GM15510 (cell line): ENCODE measurements around the gene CHCHD3.

Experiments used
- POLR2A ChIP-seq: IDR thresholded peaks from 3 replicates; pipeline ENCODE4 v1.6.1; 2011; ENCODE audit warnings: borderline replicate concordance; ENCODE audit not compliant: insufficient read length; ENCODE audit errors: extremely low read depth

The CHCHD3 gene

DNA sequence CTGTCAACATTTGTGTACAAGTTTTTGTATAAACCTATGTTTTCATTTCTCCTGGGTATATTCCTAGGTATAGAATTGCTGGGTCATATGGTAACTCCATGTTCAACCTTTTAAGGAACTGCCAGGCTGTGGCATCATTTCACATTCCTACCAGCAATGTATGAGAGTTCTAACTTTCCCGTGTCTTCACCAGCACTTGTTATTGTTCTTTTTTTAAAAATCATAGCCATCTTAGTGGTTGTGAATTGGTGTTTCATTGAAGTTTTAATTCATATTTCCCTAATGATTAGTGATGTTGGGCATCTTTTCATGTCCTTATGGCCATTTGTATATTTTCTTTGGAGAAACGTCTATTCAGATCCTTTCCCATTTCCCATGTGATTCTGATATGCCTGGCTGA is 312.6 kb downstream of the CHCHD3 start:
- no peak for TF ChIP-seq POLR2A

DNA sequence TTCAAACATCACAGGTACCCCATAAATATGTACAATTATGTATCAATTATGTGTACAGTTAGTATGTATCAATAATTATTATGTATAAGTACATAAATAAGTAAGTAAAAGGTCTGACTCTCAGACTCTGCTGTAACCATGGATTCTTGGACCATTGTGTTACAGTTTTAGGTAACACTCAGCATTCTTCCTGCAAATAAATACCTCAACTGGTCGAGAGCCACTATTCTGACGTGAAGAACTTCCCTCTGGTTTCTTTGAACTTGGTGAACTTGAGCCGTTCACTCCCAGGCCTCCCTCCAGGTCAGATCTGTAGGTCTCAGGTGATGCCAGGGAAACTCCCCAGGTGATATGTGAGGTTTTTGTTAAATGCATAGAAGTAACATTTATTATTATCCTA is 313.8 kb downstream of the CHCHD3 start:
- TF ChIP-seq POLR2A = no peak

DNA sequence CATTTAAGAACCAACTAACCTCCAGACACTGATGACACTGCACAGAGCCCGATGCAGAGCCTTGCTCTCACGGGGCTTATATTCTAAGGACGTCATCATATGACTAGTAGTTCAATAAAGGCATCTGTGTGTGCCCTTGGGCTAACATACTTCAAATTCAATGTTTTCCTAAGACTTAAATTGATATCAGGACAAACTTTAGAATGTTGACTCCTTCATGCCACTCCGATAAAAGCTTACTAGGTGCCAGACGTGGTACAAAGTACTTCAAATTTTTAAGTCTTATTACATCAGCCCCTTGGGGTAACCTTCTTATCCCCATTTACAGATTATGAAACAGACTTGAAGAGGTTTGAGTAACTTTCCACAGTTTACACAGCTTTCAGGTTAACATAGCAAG is 314.5 kb downstream of the CHCHD3 start:
- no peak for TF ChIP-seq POLR2A

DNA sequence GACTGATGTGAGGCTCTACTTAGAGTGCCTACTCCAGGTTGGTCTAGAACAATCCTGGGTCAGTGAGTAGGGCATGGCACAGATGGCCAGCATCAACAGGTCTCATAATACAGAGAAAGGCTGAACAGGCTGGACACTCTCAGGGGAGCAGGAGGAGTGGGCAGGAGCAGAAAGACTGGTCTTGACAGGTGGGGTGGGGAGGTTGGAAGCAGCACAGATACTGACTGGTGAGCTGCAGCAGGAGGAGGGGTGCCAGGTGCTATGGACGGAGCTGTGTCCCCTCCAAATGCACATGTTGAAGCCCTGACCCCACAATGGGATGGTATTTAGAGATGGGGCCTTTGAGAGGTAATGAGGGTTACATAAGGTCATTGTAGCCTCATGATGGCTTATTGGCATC is 315.2 kb downstream of the CHCHD3 start:
- no peak for TF ChIP-seq POLR2A

DNA sequence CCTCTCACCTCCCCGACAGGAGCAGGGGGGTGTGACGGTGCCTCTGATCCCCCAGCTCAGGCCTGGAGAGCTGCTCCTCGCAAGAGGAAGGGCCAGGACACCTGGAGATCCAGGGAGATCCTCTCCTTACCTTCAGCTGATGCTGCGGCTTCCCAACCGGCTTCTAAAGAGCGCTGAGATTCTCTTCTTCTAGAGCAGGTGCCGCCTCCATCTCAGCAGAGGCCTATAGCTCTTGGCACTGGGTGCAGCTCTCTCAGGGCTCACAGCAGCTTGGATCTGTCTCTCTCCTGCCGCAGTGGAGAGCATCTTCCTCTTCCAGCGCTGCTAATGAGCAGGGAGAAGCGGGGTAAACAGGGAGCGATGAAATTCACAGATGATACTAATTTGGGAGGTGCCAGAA is 316.0 kb downstream of the CHCHD3 start:
- no peak for TF ChIP-seq POLR2A

DNA sequence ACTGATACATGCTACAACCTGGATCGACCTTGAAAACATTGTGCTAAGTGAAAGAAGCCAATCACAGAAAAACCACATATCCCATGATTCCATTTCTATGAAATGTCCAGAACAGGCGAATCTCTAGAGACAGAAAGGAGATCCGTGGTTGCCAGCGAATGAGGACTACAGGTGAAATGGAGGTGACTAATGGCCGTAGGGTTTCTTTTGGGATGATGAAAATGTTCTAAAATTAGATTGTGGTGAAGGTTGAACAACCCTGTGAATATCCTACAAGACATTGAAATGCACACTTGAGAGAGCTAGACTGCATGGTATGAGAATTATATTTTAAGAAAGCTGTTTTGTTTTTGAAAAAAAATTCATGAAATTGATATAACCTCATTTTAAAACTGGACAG is 317.1 kb downstream of the CHCHD3 start:
- no peak for TF ChIP-seq POLR2A

DNA sequence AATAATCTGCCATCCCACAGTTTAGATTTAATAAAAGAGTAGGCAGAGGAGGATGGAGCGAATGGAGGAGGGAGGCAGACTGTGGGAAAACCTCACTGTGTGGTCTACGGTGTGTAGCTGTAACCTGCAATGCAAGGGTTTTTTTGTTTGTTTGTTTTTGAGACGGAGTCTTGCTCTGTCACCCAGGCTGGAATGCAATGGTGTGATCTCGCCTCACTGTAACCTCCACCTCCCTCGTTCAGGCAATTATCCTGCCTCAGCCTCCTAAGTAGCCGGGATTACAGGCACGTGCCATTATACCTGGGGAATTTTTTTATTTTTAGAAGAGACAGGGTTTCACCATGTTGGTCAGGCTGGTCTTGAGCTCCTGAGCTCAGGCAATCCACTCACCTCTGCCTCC is 321.0 kb downstream of the CHCHD3 start:
- TF ChIP-seq POLR2A = no peak

DNA sequence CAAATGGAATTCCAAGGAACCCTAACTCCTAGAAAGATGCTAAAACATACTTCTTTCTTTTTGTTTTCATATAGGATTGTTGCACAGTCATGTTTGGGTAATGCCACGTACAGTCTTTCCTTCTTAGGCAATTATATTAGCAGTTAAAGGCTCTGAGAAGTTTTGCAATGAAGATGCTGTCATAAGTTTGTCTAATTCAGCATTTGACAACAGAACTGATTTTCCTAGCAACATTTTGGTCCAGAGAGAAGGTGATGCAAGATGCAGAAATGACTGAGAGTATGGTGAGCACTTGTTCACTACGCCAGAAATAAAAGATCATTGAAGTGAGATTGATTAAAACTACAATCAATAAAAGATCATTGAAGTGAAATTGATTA is 321.7 kb downstream of the CHCHD3 start:
- no peak for TF ChIP-seq POLR2A

DNA sequence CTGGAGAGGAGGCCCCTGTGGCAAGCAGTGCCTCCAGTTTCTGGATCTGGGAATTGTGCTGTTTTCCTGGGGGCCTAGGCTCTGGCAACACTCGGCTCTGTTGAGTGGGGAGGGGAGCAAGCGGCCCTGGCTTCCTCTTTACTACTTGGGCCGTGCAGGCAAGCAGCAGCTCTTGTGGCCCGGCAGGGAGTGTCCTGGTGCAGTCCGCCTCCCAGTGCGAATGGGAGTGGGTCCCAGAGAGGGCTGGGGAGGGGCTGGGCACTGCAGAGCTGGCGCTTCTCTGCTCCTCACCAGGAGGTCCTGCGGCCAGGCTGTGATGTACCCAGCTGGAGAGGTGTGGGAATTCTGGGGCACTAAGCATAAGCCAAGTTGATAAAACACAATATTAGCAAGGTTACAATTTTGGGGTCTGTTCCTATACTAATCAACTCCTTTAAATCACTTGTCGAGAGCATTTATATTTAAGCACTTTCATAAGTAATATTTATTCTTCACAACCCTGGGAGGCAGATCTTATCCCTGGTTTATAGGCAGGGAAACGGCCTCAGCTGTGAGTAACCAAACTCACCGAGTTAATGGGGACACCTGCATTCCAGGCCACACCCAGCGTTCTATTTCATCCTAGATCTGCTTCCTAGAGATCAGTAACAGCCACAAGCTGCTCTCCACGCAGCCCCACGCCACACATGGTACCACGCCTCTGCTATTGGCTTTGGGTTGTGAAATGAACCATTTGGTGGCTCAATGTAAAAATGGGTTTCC is 322.2 kb downstream of the CHCHD3 start:
- no peak for TF ChIP-seq POLR2A

DNA sequence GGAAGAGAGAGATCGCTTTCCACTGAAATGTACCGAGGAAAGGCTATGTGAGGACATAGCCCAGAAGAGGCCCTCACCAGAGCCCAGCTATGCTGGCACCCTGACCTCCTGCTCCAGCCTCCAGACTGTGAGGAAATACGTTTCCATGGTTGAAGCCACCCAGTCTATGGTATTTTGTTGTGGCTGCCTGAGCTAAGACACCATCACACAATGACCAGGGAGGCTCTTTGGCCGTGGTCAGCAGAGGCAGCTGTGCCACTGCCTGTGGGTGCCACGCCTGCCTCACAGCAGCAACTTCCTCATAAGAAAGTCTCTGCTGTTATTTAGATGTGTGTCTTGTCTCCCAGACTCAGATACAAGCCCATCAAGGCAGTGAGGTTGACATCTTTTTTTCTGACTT is 322.9 kb downstream of the CHCHD3 start:
- no peak for TF ChIP-seq POLR2A

DNA sequence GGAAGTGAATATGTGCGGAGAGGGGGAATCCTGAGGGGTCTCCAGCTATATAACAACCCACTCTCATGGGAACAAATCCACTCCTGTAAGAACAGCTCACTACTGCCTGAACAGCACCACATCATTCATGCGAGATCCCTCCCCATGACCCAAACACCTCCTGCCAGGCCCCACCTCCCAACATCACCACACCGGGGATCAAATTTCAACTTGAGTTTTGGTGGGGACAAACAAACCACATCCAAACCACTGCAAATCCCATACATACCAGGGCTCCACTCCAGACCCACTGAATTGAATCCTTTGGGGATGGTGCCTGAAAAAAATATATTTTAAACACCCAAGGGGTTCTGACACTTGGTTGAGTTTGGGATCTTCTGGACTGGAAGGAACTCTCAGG is 324.1 kb downstream of the CHCHD3 start:
- TF ChIP-seq POLR2A = no peak

DNA sequence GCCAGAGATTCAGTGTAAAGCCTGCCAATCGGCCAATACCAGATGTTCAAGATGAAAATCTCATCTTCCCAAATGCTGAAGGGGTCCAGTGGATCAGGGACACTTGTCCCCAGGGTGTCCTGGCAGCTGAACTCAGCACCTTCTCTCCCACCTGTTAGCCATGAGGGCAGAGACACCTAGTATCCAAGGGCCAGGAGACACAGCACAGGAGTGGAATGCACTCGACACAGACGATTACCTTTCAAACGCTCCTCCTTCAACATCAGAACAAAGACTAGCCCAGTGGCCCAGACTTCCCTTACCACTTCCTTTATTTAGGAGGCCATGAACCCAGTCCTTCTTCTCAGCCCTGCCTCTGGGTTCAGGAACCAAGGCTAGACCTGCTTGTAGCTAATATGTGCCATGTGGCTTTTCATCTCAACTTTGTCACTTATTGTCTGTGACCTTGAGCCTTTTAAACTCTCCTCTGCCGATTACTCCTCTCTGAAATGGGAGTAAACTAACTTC is 325.4 kb downstream of the CHCHD3 start:
- no peak for TF ChIP-seq POLR2A

DNA sequence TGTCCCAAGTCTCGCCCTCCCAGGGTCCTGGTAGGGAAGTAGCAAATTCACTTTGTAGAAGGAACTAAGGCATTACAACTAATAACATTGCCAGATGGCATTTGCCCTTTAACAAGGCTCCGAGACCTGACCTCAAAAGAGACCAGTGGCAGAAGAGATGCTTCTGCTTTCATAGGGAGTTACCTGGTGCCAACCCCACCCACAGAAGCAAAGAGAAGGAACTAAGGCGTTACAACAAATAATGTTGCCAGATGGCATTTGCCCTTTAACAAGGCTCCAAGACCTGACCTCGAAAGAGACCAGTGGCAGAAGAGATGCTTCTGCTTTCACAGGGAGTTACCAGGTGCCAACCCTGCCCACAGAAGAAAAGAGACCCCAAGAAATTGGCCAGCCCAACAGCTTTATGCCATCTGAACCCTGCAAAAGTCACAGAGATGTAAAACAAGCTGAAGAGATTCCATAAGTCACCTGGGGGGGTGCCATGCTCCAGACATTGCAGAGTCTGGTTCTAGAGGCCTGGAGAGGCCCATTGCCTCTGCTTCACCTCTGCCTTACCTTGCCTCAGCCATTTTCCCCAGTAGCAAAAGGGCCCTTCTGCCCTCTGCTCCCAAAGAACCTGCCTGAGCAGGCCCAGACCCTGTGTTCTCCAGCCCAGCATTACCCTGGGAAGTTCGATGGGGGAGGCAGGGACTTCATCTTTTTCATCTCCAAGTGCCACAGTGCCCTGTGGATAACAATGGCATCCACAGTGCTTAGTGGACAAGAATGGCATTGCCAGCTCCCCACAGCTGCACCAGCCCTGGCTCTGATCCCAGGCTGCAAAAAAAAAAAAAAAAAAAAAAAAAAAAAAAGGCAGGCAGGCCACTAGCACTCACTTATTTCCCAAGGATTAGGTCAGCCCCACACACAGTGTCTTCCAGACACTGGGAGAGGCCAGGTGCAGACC is 326.1 kb downstream of the CHCHD3 start:
- TF ChIP-seq POLR2A = no peak

DNA sequence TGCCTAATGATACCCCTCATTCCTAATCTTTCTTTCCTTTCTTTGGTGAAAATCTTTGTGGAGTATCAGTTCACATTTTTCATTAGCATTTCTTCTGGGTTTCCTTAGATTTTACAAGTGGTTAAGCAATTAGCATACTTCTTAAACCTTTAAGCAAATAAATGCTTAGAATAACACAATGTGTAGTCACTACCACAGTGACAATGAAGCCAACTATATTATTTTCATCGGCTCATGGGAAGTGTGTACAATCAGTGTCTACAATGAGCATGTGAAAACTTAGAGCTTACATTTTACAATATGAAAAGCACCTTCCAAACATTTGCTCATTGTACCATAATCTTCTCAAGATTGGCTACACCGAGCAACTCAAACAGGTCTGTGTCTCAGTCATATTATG is 329.5 kb downstream of the CHCHD3 start:
- no peak for TF ChIP-seq POLR2A

DNA sequence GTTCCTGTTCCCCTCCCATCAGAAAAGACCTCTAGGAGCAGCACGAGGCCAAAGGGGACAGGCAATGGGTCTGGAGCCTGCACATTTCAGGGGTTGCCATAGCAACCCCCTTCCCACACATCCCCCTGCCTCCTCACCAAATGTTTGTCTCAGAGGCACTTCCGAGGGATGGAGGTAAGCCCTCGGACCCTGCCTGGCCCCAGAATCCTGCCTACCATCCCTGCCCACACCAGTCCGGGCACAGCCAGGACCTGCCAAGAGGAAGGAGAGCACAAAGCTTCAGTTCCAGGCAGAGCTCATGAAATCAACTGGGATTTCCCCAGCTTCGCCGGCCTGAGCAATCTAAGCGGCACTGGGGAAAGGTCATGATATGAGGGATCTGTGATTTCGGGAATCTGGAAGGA is 330.6 kb downstream of the CHCHD3 start:
- no peak for TF ChIP-seq POLR2A
